ENCODE data around the gene ASTN2.
"Not testable (repeated sequence)": the region's sequence is repeated elsewhere in the genome, so short reads cannot be mapped to it uniquely, and the experiment has no call there.

ASTN2 gene

GRCh38 chr9:117072216-117072615 lies 342.6 kb downstream of the ASTN2 start:
- H3K27me3 ChIP-seq (ENCODE audit: insufficient read depth, low read length) = no peaks in the 10 kb centered on the region
- H3K4me1 ChIP-seq (ENCODE audit: insufficient read depth, low read length) = no peaks in the 10 kb centered on the region
- H2AFZ ChIP-seq (ENCODE audit: low read depth, low read length) = no peak overlapping the region
- no peaks in the 10 kb centered on the region for H3K36me3 ChIP-seq (ENCODE audit: insufficient read depth, low read length)
- H3K4me3 ChIP-seq (ENCODE audit: low read length) = no peak overlapping the region
- H3K9me3 ChIP-seq (ENCODE audit: low read length) = no peaks in the 10 kb centered on the region

GRCh38 chr9:117071673-117072207 lies 343.1 kb downstream of the ASTN2 start:
- H3K4me3 ChIP-seq (ENCODE audit: low read length); H3K9me3 ChIP-seq (ENCODE audit: low read length); H3K36me3 ChIP-seq (ENCODE audit: insufficient read depth, low read length); H3K27me3 ChIP-seq (ENCODE audit: insufficient read depth, low read length); H3K4me1 ChIP-seq (ENCODE audit: insufficient read depth, low read length); H2AFZ ChIP-seq (ENCODE audit: low read depth, low read length): not testable (repeated sequence)

- no peaks in the 10 kb centered on the region for H3K27me3 ChIP-seq (ENCODE audit: insufficient read depth, low read length)
- H2AFZ ChIP-seq (ENCODE audit: low read depth, low read length) = no peak overlapping the region
- no peaks in the 10 kb centered on the region for H3K36me3 ChIP-seq (ENCODE audit: insufficient read depth, low read length)
- H3K4me1 ChIP-seq (ENCODE audit: insufficient read depth, low read length) = no peaks in the 10 kb centered on the region
- H3K9me3 ChIP-seq (ENCODE audit: low read length) = no peaks in the 10 kb centered on the region
- H3K4me3 ChIP-seq (ENCODE audit: low read length) = no peak overlapping the region
Observed at GRCh38 chr9:117063721-117064471, 351.0 kb downstream of the ASTN2 start.

- H3K4me1 ChIP-seq (ENCODE audit: insufficient read depth, low read length) = no peaks in the 10 kb centered on the region
- H3K9me3 ChIP-seq (ENCODE audit: low read length) = no peaks in the 10 kb centered on the region
- no peaks in the 10 kb centered on the region for H3K36me3 ChIP-seq (ENCODE audit: insufficient read depth, low read length)
- H3K4me3 ChIP-seq (ENCODE audit: low read length) = no peak overlapping the region
- H3K27me3 ChIP-seq (ENCODE audit: insufficient read depth, low read length) = no peaks in the 10 kb centered on the region
- H2AFZ ChIP-seq (ENCODE audit: low read depth, low read length) = no peak overlapping the region
Observed at GRCh38 chr9:117060963-117061362, 353.9 kb downstream of the ASTN2 start.

- Histone ChIP-seq H2AFZ (ENCODE audit: low read depth, low read length) (no peak overlapping the region), H3K4me3 (ENCODE audit: low read length) (no peak overlapping the region), H3K9me3 (ENCODE audit: low read length) (no peaks in the 10 kb centered on the region), H3K4me1 (ENCODE audit: insufficient read depth, low read length) (no peaks in the 10 kb centered on the region), H3K27me3 (ENCODE audit: insufficient read depth, low read length) (no peaks in the 10 kb centered on the region), H3K36me3 (ENCODE audit: insufficient read depth, low read length) (no peaks in the 10 kb centered on the region)
Observed at GRCh38 chr9:117050007-117050406, 364.9 kb downstream of the ASTN2 start.

- Histone ChIP-seq H3K4me1 (ENCODE audit: insufficient read depth, low read length) (no peaks in the 10 kb centered on the region), H3K27me3 (ENCODE audit: insufficient read depth, low read length) (no peaks in the 10 kb centered on the region), H2AFZ (ENCODE audit: low read depth, low read length) (no peak overlapping the region), H3K4me3 (ENCODE audit: low read length) (no peak overlapping the region), H3K9me3 (ENCODE audit: low read length) (no peaks in the 10 kb centered on the region), H3K36me3 (ENCODE audit: insufficient read depth, low read length) (no peaks in the 10 kb centered on the region)
Observed at GRCh38 chr9:117046666-117047327, 368.1 kb downstream of the ASTN2 start.

GRCh38 chr9:117044241-117044640 lies 370.6 kb downstream of the ASTN2 start:
- H3K9me3 ChIP-seq (ENCODE audit: low read length) = no peaks in the 10 kb centered on the region
- no peak overlapping the region for H3K4me3 ChIP-seq (ENCODE audit: low read length)
- H3K36me3 ChIP-seq (ENCODE audit: insufficient read depth, low read length) = no peaks in the 10 kb centered on the region
- H2AFZ ChIP-seq (ENCODE audit: low read depth, low read length) = no peak overlapping the region
- H3K4me1 ChIP-seq (ENCODE audit: insufficient read depth, low read length) = no peaks in the 10 kb centered on the region
- H3K27me3 ChIP-seq (ENCODE audit: insufficient read depth, low read length) = no peaks in the 10 kb centered on the region

- no peak overlapping the region for H3K4me3 ChIP-seq (ENCODE audit: low read length)
- no peaks in the 10 kb centered on the region for H3K9me3 ChIP-seq (ENCODE audit: low read length)
Observed at GRCh38 chr9:117043159-117043558, 371.7 kb downstream of the ASTN2 start.

GRCh38 chr9:117035546-117035945 lies 379.3 kb downstream of the ASTN2 start:
- no peak overlapping the region for H3K4me3 ChIP-seq (ENCODE audit: low read length)
- no peaks in the 10 kb centered on the region for H3K4me1 ChIP-seq (ENCODE audit: insufficient read depth, low read length)
- H3K36me3 ChIP-seq (ENCODE audit: insufficient read depth, low read length) = no peaks in the 10 kb centered on the region
- H3K9me3 ChIP-seq (ENCODE audit: low read length) = no peaks in the 10 kb centered on the region
- no peak overlapping the region for H2AFZ ChIP-seq (ENCODE audit: low read depth, low read length)
- H3K27me3 ChIP-seq (ENCODE audit: insufficient read depth, low read length) = no peaks in the 10 kb centered on the region

More at GRCh38 chr9:117043159-117043558, 371.7 kb downstream of the ASTN2 start:
- no peaks in the 10 kb centered on the region for H3K36me3 ChIP-seq (ENCODE audit: insufficient read depth, low read length)
- H3K27me3 ChIP-seq (ENCODE audit: insufficient read depth, low read length) = no peaks in the 10 kb centered on the region
- no peak overlapping the region for H2AFZ ChIP-seq (ENCODE audit: low read depth, low read length)
- H3K4me1 ChIP-seq (ENCODE audit: insufficient read depth, low read length) = no peaks in the 10 kb centered on the region

- no peak overlapping the region for H3K4me3 ChIP-seq (ENCODE audit: low read length)
- no peaks in the 10 kb centered on the region for H3K27me3 ChIP-seq (ENCODE audit: insufficient read depth, low read length)
- no peak overlapping the region for H2AFZ ChIP-seq (ENCODE audit: low read depth, low read length)
- H3K9me3 ChIP-seq (ENCODE audit: low read length) = no peaks in the 10 kb centered on the region
- H3K36me3 ChIP-seq (ENCODE audit: insufficient read depth, low read length) = no peaks in the 10 kb centered on the region
- H3K4me1 ChIP-seq (ENCODE audit: insufficient read depth, low read length) = no peaks in the 10 kb centered on the region
Observed at GRCh38 chr9:117034866-117035265, 380.0 kb downstream of the ASTN2 start.

- Histone ChIP-seq H2AFZ (ENCODE audit: low read depth, low read length) (no peak overlapping the region), H3K4me3 (ENCODE audit: low read length) (no peak overlapping the region), H3K4me1 (ENCODE audit: insufficient read depth, low read length) (no peaks in the 10 kb centered on the region), H3K27me3 (ENCODE audit: insufficient read depth, low read length) (no peaks in the 10 kb centered on the region), H3K9me3 (ENCODE audit: low read length) (no peaks in the 10 kb centered on the region), H3K36me3 (ENCODE audit: insufficient read depth, low read length) (no peaks in the 10 kb centered on the region)
Observed at GRCh38 chr9:117030254-117030768, 384.5 kb downstream of the ASTN2 start.

- H3K4me1 ChIP-seq (ENCODE audit: insufficient read depth, low read length) = no peaks in the 10 kb centered on the region
Observed at GRCh38 chr9:117029341-117029740, 385.5 kb downstream of the ASTN2 start.

GRCh38 chr9:117028103-117028858 lies 386.6 kb downstream of the ASTN2 start:
- Histone ChIP-seq H3K27me3 (ENCODE audit: insufficient read depth, low read length) (no peaks in the 10 kb centered on the region), H3K36me3 (ENCODE audit: insufficient read depth, low read length) (no peaks in the 10 kb centered on the region), H3K4me3 (ENCODE audit: low read length) (no peak overlapping the region), H3K4me1 (ENCODE audit: insufficient read depth, low read length) (no peaks in the 10 kb centered on the region), H2AFZ (ENCODE audit: low read depth, low read length) (no peak overlapping the region), H3K9me3 (ENCODE audit: low read length) (no peaks in the 10 kb centered on the region)

More at GRCh38 chr9:117029341-117029740, 385.5 kb downstream of the ASTN2 start:
- Histone ChIP-seq H3K36me3 (ENCODE audit: insufficient read depth, low read length) (no peaks in the 10 kb centered on the region), H3K9me3 (ENCODE audit: low read length) (no peaks in the 10 kb centered on the region), H2AFZ (ENCODE audit: low read depth, low read length) (no peak overlapping the region), H3K27me3 (ENCODE audit: insufficient read depth, low read length) (no peaks in the 10 kb centered on the region), H3K4me3 (ENCODE audit: low read length) (no peak overlapping the region)
